CD4-positive, alpha-beta T cell treated with Interleukin-6 at 100 ng/mL for 8 hours (primary cell): ENCODE data around the gene LBH.

Source experiments
- DNase-seq: peaks from one replicate; pipeline ENCODE4 v3.0.0-alpha.2; 2020; ENCODE audit warnings: mixed read lengths, low spot score

Gene LBH

DNA sequence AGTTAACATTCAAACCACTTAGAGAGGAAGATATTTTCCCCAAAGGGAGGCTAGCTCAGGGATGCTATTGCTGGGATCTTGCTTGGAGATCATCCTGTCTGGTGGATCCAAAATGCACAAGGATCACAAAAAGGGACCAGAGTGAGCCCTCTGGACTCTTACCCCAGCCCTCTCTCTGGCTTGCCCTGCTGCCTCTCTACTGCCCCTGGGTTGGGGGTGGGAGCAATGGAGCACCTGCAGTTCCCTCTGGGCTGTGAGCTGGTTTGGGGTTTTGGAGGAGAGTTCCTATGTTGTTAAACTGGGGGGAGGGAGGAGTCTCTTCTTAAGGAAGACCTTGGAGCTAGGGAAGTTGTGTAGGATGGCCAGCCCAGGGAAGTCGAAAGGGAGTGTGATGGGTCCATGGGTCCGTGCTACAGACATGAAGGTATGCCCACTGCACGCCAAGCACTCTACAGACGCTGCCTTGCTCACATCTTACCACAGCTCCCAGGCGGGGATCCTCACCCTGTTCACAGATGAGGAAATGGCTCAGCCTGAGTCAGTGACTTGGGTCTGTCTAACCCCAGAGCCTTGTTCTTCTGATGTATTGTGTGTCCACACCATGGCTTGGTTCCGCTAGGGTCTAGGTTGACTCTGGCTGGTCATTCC lies 3.8 kb downstream of the LBH start:
- DNase-seq = peak; percentile 58

DNA sequence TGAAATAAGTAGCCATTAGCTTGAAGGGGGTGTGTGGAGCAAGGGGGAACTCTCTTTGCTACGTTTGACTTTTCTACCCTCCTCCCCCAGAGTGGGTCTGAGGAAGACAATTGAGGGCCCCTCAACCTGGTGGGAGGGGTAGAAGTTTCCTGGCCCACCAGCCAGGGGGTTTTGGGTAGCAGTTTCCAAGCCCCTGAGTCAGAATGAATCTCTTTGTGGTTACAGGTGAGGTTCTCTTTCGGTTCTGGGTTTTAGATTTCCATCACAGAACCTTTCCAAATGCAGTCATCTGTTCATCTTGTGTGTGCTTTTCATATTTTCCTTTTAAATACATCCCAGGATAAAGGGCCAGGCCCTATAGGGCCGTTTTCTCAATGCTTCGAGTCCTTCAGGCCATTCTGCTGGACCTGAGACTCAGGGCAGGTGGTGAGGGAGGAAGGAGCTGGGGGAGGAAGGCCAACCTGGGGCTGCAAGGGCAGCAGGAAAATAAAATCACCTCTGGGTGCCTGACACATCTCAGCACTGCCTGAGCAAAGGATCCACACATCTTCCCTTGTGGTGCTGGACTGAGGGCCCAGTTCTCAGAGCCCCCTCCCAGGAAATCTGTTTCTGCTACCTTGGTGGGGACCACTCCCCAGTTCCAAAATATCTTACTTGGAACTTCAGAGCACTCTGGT lies 4.7 kb downstream of the LBH start:
- DNase-seq = peak; percentile 40

DNA sequence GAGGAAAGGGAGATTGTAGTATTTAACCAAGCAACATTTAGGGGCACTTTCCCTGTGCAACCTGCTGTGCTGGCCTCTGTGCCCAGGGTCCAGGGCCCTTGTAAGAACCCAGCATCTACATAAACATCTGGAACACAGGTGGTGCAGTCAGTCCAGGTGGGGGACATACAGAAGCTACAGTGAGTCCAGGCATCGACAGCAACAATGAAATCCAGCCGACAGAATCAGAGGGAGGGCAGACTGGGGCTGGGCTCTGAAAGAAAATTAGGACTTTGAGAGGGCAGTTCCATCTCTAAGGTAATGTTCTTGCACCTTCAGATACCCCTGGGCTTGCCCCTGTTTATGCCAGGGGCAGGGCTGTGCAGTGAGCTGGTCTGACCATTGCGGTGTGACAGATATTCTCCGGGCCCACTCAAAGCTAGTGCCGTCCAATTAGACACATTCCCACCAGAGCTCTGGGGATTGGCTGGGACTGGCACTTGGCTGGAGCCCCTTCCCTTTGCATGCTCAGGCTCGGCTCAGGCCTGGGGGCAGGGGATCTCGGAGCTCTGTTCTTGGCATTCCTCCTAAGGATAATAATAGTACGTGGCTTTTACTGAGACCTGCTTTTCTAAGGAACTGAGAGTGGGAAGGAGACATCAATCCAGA lies 5.4 kb downstream of the LBH start:
- DNase-seq = no peak

DNA sequence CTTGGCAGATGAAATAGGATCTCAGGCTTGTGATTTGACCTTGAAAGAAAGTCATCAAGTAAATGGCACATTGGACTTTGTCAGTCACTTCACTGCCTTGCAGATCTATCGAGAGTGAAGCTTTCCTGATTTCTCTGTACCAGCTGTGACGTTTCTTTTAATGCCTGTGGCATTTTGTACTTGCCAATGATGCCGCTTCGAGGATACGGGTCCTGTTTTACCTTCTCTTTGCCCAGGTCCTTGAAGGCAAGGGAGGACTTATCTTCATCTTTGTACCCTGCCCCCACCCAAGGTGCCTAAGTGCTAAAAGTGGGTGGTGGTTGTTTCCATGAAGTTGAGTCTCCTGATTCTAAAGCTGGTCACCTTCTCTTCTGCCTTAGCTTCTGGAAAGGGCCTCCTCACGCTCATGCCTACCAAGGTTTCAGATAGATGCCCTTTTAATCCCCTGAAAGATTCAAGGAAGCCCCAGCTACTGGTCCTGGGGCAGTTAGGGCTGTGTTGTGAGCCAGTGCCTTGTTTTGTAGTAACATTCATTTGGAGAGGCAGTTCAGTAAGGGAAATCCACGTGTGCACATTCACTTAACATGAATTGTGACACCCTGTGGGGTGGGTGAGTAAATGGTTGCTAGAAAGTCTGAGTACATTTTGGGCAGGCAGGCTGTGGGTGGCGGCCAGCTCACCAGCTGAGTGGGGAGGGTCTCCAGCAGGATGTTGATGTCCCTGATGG lies 6.1 kb downstream of the LBH start:
- no peak for DNase-seq

DNA sequence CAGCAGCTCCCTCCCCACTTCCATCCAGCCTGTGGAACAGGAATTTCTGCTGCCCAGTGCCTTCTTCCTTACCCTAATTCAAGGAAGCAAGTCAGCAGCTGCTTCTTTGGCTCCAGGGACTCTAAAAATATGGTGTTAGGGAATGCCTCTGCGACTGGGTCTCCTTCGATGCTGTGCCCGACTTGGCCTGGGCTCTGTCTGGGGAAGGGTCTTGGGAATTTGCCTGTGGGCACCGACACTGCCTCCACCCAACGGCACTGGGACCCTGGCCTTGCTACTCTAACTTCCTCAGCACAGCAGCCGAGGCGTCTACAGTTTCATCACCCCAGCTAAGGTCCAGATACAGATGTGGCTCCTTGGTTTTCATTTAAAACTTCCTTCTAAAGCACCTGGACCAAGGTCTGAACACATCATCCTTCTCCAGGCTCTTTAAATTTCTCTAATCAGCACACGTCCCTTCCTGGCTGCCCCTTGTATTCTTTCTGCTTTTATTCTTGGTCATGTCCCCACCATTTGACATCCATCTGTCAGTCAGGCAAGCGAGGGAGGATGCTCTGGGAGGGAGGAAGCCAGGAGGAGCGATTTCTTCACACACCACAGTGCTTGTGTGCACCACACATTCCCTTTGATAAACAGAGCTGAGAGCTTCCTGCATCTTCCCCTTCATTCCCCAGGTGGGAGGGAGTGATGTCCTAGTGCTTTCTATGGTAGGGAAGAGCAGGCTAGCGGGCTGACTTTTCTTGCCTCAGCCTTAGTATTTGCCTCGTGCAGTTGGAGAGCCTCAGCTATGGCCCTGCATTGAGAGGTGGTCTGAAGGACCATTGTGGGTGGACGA lies 6.8 kb downstream of the LBH start:
- no peak for DNase-seq

DNA sequence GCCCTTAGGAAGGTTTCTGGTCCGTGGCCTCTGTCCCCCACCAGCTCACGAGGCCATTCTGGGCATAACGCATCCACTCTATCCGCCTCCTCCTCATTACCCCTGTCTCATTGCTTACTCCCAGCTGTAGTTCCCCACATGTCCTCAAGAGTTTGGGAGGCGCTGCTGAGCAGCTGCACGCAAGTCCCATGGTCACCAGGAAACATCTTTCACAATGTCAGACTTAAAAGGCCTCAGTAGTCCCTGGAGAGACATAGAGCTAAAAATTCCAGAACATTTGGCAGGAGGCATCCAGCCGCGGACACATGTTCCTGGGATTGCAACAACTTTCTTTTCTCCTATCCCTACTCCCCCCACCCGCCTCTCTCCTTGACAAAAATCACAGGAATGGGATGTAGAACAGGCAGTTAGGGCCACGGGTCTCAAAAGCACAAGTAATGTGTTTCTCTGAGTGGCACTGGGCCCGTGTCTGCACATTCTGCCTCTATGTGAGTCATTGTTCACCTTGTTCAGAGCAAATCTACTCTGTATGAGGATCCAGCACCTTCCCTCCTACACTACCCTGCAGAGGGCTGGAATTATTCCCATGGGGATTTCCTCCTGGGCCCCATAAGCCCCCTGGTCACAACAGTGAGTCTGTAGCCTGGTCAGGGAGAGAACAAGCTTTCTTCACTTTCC lies 8.1 kb downstream of the LBH start:
- DNase-seq = peak; percentile 66

DNA sequence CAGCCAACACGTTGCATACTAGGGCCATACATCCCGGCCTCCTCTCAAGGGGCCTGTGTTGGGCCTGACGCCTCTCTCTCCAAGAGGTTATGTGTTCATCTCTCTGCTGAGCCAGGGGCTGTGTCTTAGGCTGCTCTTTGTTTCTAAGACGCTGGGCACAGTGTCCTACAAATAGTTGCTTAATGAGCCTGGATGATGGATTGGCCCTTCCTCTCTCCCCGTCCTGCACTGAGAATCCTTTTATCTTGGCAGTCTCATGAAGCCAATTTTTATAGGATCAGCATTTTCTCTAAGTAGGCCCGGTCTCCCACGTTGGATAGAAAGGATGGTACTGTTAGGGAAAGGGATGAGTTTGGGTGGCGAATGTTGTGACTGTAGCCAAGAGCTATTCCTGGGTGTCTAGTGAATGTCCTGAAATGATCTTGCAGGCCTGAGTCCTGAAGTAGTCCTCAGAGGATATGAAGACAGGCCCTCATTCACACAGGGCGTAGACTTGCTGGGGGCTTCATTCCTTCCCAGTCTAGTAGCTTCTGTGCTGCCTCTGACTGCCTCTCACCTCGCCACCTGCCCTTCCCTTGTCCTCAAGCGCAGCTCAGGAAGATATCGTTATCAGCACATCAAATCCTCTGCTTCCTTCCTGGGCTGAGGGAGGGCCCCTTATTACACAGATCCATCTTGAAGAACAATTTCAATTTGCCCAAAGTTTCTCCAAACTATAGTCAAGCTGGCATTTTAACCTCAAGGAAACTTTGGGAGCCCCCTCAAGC lies 8.8 kb downstream of the LBH start:
- DNase-seq = no peak

DNA sequence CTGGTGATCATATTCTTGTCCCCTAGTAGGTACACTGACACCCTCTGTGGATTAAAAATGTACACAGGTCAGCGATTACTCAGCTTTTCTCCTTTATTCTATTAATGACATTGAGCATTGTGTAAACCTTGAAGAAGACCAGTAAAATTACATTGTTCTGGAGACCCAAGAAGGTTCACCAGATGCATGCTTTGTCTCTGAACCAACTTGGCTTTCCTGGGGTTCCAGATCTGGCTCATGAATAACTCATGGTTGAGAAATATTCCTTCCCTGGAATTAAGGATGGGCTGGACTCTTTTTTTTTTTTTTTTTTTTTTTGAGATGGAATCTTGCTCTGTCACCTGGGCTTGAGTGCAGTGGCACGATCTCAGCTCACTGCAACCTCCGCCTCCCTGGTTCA lies 11.9 kb downstream of the LBH start:
- DNase-seq = no peak

DNA sequence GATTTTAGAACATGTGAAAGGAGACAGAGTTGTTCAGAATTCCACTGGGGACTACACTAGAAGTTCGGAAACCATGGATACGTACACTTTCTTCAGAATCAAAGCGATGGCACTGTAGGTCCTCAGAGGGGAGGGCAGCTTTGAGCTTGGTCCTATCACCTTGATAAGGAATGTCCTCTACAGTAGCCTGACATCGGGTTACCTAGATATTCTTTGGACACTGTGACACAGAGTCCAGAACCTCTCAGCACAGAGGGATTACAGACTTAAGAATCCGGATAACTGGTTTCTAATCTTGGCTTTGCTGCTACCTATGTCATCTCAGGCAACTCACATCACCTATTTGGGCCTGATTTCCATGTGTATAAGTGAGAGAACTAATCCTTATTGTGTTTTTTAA lies 14.0 kb downstream of the LBH start:
- no peak for DNase-seq

DNA sequence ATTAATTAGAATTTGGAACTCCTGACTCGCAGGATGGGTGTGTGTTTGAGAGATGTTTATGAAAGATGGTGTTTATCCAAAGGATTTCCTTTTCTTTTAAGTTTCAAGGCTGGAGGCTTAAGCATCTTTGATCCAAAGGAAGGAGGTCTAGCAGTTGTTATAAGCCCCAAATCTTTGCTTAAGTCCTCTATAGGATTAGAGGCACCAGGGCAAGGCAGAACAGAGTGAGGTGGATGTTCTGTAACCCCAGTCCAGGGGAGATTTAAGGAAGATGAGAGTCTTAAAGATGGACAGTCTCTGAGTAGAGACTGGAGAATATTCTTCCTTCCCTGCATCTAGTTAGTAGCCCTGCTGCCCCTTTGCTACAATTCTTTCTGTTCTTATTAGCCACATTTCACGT lies 17.5 kb downstream of the LBH start:
- no peak for DNase-seq

DNA sequence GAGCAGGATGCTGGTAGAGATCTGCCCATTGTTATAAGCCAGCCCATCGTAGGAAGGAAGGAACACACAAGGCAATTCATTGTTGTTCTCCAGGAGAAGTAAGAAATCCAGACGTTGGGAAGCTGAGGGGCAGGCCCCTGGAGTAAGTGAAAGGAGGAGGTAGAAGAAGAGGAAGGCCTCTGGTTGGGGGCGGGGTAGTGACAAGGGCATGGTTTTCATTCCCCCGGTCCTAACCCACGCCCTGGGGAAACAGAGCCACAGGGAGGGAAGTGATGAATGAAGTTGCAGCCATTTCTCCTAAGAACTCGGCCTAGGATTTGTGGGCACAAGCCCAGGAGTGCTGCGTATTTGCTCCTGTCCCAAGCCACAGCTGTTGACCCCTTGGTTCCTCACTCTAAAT lies 18.0 kb downstream of the LBH start:
- no peak for DNase-seq

DNA sequence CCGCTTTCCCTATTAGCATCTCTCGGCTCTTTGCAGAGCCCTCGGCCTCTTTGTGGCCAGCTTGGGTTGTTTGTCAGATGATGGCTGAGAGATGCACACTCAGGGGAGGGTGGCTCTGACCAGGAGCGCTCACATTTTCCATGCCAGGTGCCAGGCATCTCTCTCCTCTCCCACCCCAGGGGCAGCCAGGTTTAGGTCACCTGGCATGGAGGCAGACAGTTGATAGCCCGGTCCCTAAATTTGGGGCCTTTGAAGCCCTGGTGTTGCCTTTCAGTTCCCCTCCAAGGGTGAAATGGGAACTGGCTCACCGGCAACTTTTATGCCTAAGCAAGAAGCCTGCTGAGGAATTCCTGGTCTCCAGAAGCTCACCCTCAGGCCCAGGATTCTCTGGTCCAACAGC lies 19.1 kb downstream of the LBH start:
- DNase-seq = no peak

DNA sequence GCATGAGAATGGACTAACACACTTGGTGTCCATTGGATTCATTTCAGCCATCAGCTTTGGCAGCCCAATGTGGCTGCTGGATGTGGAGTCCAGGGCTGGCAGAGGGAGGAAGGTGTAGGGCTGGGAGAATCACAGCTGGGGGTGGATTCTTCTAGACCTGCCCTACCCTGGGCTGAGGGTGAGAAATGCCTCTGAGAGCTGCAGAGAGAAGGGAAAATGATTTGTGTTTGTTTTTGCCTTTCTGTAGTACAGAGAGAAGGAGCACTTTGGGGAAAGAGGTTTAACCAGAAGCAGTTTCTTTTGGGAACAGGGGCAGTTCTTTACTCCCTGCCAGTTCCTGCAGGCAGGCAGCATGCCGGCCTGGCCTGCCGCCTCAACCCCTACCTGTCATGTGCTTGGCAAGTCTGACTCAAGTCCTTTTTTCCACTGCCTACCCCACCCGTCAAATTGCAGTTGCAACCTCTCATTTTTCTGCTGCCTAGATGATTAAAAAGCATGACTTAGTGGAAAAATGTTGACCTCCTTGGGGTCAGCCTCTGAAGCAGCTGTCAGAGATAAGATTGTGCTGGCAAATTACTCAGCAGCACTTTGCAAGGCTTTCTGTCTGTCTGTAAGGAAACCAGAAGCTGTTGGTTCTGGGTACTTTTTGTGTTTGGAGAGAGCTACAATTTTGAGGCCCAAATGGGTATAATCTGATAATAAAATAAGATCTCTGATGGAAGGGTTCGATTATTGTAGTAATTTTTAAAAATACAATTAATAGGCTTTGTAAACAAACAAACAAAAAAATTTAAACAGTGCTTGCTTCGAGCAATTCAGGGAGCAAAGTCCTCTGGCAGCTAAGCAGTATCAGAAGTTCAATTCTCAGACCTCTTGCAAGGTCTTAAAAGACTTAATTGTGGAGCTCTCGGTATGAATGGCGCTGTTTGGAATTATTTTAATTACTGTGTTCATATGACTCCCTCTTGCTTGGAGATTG lies 21.7 kb downstream of the LBH start:
- no peak for DNase-seq

DNA sequence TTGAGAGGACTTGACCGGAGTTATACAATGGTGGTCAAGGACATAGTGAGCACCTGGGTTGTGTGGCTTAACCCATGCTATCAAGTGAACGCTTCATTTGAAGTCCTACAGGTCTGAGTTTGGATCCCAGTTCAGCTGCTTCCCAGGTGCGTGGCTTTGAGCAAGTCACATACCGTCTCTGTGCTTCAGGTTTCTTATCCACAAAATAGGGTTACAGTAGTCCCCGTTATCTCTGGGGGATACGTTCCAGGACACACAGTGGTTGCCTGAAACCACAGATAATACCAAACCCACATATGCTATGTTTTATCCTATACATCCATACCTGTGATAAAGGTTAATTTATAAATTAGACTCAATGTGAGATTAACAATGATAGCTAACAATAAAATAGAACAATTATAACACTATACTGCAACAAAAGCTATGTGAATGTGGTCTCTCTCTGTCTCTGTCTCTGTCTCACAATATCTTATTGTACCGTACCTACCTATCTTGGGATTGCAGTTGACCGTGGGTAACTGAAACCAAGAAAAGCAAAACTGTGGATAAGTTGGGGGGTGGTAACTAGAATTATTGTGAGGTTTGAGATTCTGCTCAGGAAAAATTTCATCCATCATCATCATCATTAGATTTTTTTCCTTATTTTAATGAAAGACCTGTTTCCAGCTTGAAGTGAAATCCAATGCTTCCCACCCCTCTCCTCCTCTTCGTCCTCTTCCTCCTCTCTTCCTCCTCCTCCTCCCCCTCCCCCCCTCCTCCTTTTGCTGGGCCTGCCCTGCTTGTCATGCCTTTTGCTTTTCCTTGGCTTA lies 22.7 kb downstream of the LBH start:
- no peak for DNase-seq

DNA sequence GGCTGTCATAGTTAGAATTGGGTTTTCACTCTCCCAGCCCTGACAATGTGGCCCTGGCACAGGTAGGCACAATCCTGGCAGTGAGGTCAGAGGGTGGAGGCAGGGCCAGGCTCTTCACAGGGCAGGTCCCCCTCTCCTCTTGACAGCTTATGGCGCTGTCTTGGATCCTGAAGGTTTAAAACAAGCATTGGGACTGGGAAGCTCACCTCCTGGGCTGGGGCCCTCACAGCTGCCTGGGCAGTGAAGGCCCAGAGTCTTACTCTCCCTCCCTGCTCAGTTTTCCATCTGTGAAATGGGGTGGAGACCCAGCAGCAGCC lies 23.3 kb downstream of the LBH start:
- no peak for DNase-seq

DNA sequence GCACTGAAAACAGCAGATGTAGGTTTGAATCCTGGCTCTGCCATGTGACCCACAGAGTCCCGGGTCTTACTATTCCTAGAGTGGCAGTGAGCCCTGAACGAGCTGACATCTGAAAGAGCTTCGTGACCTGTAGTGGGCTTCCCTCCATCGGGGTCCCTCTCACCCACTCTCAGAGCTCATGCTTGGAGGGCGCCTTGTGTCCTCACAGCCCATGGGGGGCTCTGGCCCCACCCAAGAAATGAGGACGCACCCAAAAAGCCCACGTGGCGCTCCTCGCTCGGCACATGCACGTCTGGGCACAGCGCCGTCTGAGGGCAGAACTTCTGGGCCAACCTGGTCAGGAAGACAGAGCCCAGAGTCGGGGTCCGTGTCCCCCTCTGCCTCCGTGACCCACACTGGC lies 23.7 kb downstream of the LBH start:
- DNase-seq = no peak

DNA sequence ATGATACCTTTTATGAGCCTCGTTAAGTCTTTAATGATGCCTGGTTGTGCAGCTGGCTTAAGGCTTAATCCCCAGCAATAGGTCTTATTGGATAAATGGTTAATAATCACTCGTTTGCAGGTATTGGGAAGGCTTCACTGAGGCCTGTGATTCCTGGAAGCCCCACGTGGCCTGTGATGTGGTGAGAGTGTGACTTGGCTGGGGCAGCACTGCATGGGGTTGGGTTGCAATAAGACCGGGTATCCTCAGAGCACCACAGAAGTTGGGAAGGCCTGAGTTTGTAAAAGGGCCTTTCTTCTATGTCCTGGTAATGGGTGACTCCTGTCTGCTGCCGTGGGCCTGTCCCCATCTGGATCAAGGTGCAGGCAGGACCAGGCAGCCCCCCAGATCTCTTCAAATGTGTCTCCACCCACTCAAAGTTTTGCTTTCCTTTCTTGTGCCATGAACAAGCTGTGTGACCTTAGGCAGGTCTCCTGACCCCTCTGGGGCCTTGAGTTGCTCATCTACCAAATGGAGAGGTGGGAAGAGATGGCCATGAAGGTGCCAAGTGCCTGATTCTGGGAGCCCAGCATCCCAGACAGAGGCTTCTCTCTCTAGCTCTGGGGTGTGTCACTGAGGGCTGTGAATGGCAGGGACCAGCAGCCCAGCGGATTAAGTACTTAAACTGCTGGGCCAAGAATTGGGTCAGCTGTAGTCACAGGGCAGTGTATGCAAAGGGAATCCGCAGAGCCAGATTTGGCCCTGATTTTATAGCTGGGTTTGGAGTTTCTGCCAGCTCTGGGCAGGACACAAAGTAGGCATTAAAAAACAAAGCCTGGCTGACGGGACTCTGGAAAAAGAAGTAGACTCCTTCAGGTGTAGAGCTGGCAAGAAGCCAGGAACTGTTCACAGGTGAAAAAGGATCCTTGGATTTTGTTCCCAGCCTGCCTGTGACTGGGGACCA lies 24.4 kb downstream of the LBH start:
- no peak for DNase-seq
